GM21447 (cell line): ENCODE results near the gene CCDC12.

ENCODE experiments used
- ATAC-seq: cut with Tn5 transposase; IDR thresholded peaks from one replicate; pipeline ENCODE4 v1.9.1; 2021; ENCODE audit not compliant: unreplicated experiment

The CCDC12 gene

GRCh38 chr3:46942076-46942475 is 34.5 kb downstream of the CCDC12 start:
- no peak for ATAC-seq

- no peak for ATAC-seq
Measured at GRCh38 chr3:46939578-46940445, 36.7 kb downstream of the CCDC12 start.

GRCh38 chr3:46938118-46938517 is 38.4 kb downstream of the CCDC12 start:
- no peak for ATAC-seq

- ATAC-seq = no peak
Measured at GRCh38 chr3:46936733-46937250, 39.8 kb downstream of the CCDC12 start.

- no peak for ATAC-seq
Measured at GRCh38 chr3:46935989-46936558, 40.5 kb downstream of the CCDC12 start.

- ATAC-seq = no peak
Measured at GRCh38 chr3:46935168-46935858, 41.2 kb downstream of the CCDC12 start.

GRCh38 chr3:46934498-46935167 is 41.9 kb downstream of the CCDC12 start:
- ATAC-seq = no peak

- ATAC-seq = no peak
Measured at GRCh38 chr3:46934072-46934471, 42.5 kb downstream of the CCDC12 start.

GRCh38 chr3:46933261-46933660 is 43.3 kb downstream of the CCDC12 start:
- no peak for ATAC-seq

- ATAC-seq = no peak
Measured at GRCh38 chr3:46932455-46933225, 43.9 kb downstream of the CCDC12 start.

GRCh38 chr3:46931631-46932331 is 44.8 kb downstream of the CCDC12 start:
- ATAC-seq = no peak

- ATAC-seq = peak; percentile 27
Measured at GRCh38 chr3:46930945-46931403, 45.6 kb downstream of the CCDC12 start.

- no peak for ATAC-seq
Measured at GRCh38 chr3:46930166-46930944, 46.2 kb downstream of the CCDC12 start.

GRCh38 chr3:46929324-46929723 is 47.2 kb downstream of the CCDC12 start:
- no peak for ATAC-seq

GRCh38 chr3:46928282-46928681 is 48.3 kb downstream of the CCDC12 start:
- no peak for ATAC-seq

- no peak for ATAC-seq
Measured at GRCh38 chr3:46927718-46928073, 48.8 kb downstream of the CCDC12 start.

- ATAC-seq = peak; percentile 49
Measured at GRCh38 chr3:46926871-46927717, 49.5 kb downstream of the CCDC12 start.

GRCh38 chr3:46926447-46926846 is 50.1 kb downstream of the CCDC12 start:
- no peak for ATAC-seq
